Mammary epithelial cell (primary cell): ENCODE results near the gene PTDSS2.

ENCODE experiments used
- CTCF ChIP-seq, 2 donors: IDR thresholded peaks in 1 of 2; conservative IDR thresholded peaks in 1 of 2; 2 replicates each; pipeline ENCODE4 v1.5.1; 2011 to 2012; ENCODE audit warnings: inconsistent platforms in 2 of 2, low read length in 2 of 2, mild to moderate bottlenecking in 2 of 2, control low read depth in 1 of 2, low read depth in 1 of 2; ENCODE audit not compliant: insufficient read depth in 1 of 2; ENCODE audit errors: extremely low read depth in 1 of 2
- EZH2 ChIP-seq: IDR thresholded peaks from 2 replicates; pipeline ENCODE4 v1.6.1; 2012; ENCODE audit warnings: low read length, inconsistent platforms, borderline replicate concordance

DNA sequence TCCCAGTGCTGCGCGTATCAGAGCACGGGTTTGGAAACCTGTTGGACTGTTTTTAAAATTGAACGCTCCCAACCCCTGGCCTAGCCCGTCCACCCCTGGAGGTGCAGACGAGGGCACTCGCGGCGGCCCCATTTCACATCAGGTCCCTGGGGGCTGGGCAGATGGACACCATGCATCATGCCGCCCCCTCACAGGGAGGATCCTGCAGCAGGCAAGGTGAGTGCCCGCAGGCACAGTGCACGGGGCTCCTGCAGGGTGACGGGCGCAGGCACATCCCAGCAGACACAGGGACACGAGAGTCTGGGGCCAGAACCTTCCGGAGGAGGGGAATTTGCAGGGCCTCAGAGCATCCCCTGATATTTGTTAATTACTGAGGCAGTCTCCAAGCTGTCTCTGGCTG is 15.6 kb upstream of the PTDSS2 start:
- TF ChIP-seq EZH2 (no peak), CTCF (conservative IDR thresholded peaks at IDR 0.05 in 1 of 2, IDR thresholded peaks at IDR 0.05 in 1 of 2; ENCODE audit: extremely low read depth in 1 of 2, insufficient read depth in 1 of 2, low read depth in 1 of 2, low read length in 2 of 2) (no peak)
